HG03108 (cell line): ENCODE results near the gene ENOX1.
"Not testable (repeated sequence)": the region's sequence is repeated elsewhere in the genome, so short reads cannot be mapped to it uniquely, and the experiment has no call there.

Experiments
- ATAC-seq: cut with Tn5 transposase; IDR thresholded peaks from one replicate; pipeline ENCODE4 v1.9.1; 2021; ENCODE audit warnings: moderate library complexity; ENCODE audit not compliant: unreplicated experiment

Gene ENOX1

DNA sequence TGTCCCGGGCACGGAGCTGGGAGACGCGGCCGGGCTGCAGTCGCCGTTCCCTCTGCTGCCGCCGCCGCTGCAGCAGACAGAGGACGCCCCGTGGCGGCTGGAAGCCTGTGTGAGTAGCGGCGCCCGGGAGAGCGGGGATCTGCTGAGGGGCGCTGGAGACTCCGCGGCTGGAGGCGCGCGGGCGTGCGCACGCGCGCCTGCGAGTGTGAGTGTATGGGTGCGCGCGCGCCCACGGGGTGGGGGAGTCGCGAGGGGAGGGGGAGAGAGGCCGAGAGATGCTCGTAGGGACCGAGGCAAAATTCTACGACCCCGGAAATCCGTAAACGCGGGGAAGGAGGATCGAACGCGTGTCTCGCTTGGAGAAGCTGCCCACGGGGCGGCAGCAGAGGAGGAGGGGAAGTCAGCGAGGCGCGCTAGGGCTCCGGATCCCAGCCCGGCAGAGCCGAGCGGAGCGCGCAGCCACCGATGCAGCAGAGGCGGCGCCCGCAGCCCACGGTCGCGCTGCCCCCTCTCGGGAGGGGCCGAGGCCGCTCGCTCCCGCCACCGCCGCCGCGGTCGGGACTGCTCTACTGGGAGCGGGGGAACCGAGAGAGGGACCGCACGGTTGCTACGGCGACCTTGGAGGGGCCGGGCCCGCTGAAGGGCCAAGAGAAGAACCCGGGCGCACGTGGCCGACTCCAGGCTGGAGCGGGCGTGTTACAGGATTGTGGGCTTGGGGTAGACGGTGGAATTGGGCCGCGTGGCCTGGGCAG, at the start of gene ENOX1:
Gene ENOX1 (minus strand): TSS at position 207 of the 752 bp plus-strand sequence.
- ATAC-seq = no peak

DNA sequence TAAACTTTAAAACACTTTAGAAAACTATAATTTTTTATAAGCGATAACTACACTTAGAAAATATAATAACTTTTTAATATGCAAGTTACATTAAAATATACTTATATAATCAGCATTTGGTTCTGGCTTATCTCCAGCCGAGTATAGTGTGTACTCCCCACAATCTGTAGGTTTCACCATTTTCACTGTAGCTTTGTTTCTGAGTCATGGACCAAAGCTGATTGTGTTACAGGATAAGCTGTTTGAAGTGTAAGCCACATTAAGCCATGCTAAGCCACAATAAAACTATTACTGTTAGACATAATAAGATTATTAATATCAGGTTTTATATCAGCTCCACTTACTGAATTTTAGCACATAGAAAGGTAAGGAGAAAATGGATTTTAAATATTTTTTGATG, 48.9 kb upstream of the ENOX1 start:
- no peak for ATAC-seq

DNA sequence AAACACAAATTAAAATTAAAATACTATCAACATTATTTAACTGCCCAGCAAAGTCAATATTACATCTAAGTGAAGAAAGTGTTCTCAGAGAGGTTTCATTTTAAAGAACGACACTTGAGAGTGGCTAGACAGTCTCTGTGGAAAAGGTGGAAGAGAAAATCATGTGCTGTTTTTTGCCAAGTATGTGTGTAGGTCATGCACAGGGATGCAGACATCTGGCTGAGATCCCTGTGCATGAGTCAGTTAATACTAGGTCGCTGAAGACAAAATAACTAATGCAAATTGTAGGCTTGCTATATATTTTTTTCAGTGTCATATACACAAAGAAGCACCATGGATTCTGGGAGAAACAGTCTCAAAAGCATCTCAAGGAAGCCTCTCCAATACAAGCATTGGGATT, 44.3 kb upstream of the ENOX1 start:
- no peak for ATAC-seq

DNA sequence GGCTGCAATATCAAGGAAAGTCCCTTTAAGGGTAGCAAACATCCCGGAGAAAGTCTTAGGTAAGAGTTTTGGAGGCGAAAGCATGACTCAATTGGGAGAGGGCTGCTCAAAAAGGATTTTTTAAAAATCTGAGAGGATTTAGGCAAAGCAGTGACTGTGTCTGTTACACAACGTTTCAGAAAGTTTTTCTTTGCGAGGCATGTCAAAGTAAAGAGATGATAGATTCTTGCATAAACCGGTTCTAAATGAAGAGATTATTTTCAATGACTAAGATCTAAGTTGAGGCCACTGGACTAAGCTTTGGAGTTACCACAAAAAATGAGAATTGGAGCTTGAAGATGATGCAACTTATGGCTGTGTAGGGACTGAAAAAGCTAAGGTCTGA, 43.7 kb upstream of the ENOX1 start:
- ATAC-seq = no peak

DNA sequence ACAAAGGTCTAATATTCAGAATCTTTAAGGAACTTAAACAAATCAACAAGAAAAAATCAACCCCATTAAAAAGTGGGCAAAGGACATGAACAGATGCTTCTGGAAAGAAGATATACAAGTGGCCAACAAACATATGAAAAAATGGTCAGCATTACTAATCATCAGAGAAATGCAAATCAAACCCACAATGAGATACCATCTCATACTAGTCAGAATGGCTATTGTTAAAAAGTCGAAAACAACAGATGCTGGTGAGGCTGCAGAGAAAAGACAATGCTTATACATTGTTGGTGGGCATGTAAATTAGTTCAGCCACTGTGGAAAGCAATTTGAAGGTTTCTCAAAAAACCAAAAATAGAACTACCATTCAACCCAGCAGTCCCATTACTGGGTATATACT, 37.9 kb upstream of the ENOX1 start:
- ATAC-seq = not testable (repeated sequence)

DNA sequence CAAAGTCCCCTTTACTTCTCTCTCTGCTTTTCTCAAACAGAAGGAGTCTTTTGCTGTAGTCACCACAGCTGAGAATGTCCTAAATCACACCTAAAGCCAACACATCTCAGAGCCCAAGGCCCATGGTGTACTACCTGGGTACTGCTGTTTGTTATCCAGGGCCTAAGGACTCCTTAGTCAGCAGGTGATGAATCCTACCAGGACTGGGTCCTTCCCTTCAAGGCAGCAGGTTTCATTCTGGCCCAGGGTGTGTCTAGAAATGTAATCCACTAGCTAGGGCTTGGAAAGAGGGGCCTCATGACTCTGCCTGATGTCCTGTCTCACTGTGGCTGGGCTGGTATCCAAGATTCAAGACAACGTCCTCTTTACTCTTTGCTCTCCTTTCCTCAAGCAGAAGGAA, 36.2 kb upstream of the ENOX1 start:
- no peak for ATAC-seq

DNA sequence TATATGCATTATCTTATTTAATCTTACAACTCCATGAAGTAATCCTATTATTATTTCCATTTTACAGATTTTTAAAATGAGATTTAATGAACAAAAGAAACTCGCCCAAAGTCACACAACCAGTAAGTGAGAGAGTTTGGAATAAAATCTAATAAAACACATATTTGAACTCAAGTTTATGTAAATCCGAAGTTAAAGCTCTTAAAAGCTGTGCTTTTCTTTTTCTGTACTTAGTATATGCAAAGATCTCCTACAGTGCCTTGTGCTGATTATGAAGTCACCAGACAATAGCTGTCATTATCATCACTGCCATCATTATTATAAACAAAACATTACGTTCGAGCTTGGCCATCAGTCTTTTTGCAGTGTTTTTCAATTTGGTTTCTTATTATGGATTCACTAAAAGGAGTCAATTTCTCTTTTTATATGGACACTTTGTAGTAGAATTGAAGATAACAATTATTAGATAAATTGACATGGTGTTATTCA, 29.7 kb upstream of the ENOX1 start:
- no peak for ATAC-seq

DNA sequence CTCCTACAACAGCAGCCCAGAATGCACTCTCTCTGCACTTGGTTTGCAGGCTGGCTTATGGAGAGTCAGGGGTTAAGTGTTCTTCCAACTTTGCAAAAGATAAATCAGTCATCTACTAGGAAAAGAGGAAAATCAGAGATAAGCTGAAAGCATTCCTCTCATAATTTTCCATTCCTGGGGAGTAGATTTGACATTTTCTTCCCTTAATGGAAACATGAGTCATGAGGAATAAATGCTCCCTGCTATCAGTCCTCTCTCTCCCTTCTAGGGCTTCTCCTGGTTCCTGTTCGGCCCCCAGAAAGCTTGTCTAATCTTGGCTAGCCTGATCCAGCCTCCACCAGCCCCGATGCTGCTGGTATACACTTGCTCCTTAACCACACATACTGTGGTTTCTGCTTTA, 28.4 kb upstream of the ENOX1 start:
- ATAC-seq = no peak

DNA sequence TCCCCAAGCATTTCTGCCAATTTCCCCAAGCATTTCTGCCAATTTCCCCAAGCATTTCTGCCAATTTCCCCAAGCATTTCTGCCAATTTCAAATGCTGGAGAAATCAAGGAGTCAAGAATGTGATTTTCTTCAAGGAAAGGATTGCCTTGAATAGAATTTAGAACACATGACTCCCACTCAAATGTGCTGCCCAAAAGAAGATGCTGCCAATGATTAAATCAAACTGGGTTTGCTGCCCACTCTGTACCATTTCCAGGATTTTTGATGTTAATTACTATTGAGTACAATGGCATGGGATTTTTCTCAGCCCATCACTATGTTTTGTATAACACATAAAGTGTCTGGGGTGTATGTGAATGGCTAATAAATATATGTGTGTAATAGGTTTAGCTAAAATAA, 21.9 kb upstream of the ENOX1 start:
- ATAC-seq = no peak

DNA sequence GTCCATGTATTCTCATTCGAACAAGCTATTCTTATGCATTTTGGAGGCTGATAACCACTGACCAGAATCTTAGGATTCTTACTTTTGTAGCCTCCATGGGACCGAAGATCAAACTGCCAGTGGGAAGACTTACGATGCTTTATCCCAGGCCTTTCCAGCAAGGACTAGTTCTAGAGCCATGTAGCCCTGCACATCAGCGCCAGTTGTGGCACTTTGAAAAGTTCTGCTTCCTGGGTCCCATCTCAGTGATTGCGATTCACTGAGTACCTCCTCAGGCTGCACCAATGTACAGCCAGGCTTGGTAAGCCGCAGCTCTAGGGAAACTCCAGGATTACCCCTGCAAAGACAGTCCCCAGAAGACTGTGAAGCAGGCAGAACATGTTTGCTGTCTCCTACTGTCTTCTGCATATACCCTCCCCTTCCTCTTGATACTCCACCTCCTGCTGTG, 18.9 kb upstream of the ENOX1 start:
- no peak for ATAC-seq

DNA sequence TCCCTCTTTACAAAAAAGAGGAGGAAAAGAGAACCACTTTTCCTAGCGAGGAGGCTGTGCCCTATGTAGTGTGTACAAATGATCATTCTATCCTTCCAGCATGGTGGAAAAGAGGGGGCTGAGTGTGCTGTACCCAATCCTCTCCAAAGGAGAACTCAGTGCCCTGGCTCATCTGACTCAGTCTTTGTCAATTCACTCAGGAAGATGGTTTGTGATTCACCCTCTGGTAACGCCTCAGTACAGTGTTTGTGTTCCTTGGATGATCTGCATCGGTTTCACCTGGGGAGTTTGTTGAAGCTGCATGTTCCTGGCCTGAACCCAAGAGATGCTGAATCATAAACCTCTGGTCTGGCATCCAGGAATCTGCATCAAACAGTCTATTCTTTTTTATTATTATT, 18.3 kb upstream of the ENOX1 start:
- no peak for ATAC-seq

DNA sequence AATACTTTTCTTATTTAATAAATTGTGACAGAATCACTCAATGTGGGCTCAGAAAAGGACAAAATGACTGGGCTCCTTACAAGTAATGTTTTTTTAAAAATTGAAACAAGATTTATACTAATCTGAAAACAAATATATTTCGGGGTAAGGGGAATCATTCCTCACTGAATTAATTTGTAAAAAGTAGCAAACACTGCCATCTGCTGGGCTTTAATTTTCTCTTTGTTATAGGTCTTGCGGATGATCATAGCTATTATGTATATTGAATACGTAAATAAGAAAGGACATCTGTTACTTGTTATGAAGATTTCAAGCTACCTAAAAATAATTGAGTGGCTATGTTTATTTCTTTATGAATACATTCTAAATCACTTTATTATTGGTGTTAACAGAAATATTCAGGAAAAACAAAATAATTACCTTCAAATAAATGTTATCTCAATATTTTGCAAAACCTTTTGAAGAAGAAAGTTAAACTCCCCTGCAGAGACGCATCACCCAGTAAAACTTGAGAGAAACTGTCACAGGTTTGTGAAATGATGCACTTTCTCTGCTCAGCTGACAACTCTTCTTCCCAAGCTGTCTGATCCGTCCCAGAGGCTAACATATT, 17.8 kb upstream of the ENOX1 start:
- no peak for ATAC-seq

DNA sequence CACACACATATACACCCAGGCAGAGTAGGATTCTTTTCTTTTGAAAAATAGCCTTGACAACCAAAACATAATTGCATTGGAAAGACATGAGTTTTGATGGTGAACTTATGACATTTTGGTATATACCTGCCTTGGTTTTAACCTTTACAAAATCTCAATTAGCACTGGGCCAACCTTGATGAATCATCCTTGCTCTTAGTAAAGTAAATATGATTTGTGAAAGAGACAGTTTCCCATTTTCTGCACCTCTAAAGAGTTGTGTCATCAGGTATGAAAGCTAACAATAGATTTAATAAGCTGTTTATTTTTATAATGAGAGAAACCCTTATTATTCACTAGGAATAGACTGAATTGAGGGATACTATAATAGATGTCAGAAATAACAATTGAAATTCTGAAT, 15.7 kb upstream of the ENOX1 start:
- no peak for ATAC-seq

DNA sequence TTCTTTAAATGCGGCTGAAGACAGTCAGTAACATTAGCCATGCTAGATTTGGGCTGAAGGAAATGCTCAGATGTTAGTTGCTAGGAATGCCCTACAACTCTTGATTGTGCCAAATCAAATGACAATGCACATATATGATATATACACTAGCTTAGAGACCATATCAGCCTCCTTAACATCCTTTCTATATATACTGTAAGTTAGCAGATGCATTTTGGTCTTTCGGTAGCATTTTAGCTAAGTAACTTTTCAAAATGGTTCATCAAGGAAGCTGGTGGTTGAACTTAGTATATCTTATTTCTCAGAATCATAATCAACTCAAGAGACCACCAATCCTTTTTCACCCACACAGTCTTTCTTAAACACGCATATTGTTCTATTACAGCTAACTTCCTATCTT, 14.1 kb upstream of the ENOX1 start:
- ATAC-seq = no peak

DNA sequence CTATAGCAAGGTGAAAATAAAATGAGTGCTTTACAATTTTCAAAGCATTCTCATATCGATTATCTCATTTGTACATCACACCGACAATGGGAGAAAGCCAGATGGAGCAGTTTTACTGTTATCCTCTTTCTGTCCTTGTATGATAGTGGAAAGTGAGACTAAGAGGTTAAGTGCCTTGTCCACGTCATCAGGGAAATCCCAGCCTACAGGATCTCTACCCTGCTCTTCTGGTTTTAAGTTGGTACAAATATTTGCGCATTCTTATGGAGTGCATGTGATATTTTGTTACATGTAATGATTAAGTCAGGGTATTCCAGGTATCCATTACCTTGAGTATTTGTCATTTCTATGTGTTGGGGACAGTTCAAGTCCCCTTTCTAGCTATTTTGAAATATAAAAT, 12.4 kb upstream of the ENOX1 start:
- ATAC-seq = no peak

DNA sequence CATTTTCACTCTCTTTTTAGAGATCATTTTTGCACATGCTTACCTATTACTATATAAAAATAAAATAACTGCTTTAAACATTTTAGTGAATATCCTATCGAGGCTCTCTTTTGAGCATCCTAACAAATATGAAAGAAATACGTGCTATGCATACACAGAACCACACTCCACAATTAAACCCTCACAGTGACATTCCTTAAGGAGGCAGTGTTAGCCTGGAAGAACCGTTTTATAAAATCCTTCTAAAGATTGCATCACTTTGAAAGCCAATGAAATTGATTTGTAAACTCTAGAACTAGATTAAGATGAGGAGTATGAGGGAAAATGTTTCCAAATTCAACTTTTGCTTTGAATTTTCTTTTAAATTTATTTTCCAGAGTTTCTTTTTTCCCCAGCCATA, 11.1 kb upstream of the ENOX1 start:
- no peak for ATAC-seq

DNA sequence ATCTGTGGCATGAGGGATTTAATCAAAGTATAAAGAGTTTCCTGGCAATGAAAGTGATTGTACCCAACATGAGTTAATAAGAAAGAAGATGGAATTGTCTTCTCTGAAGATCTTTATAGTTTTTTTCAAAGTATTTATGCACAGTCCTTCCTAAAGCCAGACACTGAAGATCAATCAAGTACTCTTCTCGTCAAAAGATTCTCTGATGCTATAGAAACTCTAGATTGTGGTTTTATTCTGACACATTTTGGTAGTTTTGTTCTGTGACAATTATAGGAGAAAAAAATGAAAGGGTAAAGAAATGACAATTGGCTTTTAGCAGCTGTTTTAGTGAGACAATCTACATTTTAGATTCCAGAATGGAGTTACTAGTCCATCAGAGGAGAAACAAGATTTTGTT, 10.4 kb upstream of the ENOX1 start:
- no peak for ATAC-seq

DNA sequence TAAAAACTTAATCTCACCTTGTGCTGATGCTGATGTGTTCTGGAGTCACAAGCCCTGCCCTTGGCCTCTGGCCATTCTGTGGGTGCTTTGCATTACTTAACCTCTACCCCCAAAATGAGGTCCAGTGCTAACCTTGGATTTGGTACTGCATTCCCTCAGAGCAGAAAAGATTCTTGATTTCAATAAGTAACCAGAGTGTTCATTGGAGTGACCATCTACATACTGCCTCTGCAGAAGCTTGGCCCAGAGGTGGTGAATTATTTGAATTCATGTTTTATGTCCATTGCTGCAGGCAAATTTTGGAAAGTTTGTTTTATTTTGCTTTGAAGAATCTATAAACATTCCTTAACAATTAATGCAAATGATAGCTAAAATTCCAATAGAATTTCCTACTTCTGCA, 7.6 kb upstream of the ENOX1 start:
- ATAC-seq = no peak

DNA sequence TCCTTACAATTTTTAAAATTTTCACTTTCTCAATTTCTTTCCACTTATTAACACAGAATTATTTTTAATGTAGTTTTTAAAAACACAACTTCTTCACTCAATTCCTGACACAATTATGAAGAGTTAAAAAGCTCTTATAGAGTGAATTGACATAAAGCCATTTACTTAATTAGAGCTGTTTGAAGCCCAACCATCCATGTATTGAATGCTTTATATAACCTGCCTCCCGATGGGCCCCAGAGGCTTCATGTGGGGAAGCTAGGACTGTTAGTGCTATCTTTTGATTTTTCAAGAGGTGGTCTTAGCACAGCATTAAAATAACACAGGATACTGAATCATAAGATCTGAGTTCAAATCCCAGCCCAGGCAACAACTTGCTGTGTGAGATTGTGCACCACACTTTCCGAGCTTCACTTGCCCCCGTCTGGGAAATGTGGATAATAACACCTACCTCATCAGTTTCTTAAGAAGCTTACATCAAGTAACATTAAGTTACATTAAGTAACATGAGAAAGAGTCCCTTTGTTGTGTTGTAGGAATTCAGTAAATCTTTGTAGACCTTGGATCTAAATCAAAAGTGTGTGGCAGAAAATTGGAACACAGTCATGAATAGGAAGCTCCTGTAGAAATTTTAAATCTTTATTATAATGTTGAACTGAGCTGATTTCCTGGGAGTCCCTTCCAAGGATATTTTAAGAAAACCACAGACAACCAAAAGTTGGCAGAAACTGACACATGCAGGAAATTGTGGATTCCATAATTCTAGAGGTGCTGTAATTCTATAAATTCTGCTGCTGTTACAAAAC, 5.5 kb upstream of the ENOX1 start:
- ATAC-seq = no peak

DNA sequence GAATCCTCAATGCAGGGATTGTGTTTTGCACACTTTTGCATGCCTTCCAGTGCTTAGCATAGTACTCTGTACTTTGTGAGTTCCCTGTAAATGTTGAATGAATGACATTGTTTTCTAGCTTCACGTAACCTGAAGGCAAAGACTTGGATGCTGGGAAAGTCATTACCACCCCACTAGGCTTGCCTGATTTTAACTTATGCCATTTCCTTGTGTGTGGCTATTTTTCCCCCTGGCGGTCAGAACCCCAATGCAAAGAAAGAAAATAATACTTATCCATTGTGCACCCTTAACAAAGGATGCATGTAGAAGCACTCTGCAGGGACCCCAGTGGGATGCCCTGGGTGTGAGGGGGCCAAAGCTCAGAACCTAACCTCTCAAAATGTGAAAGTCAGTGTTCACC, 1.2 kb upstream of the ENOX1 start:
- ATAC-seq = no peak

DNA sequence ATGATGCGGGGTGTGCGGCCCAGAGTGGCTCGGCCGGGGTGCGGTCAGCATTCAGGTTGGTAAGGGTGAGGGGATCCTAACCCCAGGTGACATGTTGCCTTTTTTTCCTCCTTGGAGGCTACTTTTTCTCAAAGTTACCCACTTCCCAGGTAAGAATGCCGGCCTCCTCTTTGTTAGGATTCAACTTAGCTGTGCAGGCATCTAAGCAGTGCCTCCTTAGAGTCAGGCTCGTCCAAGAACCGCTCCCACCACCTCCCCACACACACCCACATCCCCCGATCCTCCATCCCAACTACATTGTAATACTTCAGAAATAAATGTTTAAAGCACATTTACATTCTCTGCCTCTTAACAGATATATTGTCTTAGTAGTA, 733 bp upstream of the ENOX1 start:
- ATAC-seq = no peak

DNA sequence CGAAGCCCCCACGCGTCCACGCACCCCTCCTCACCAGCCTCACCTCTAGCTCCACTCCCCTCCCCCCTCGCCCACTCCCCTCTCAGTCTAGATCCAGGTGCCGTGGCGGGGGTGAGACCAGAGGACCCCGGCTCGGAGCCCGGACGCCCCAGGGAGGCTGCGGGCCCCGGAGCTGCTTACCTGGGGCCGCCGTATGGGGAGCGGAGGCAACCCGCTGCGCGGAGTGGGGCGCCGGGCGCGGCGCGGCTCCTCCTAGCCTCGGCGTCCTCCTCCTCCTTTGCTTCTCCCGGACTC, 353 bp downstream of the ENOX1 start:
- ATAC-seq = no peak
